ENCODE results near the gene AK4. TPM values are rescaled to one million over a fixed set of nuclear protein-coding genes. Genes with fewer than 3 reads are reported as not detected.

Gene AK4
- total and polyA plus RNA-seq, 2 of the 8 experiments (the other 6 are each of a cell fraction or from before 2014, with no cell fraction given), result 64.5 to 175 TPM

DNA sequence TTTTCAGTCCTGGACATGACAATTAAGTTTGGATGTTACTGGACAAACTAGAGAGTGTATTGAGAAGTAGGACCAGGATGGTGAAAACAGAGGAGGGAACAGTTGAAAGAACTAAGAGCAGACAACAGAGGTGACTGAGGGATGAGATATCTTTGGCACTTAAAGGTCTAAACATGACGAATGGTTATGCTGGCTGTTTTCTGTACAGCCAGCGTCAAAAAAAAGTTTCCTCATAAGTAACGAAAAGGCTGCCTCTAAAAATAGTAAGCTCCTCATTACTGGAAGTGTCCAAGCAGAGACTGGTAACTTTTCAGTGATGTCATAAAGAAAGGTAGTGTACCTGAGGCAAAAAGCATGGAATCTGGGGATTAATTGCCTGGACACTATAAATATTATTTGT is 35.2 kb upstream of the AK4 start:
- H3K23me2 ChIP-seq (ENCODE audit: low read depth, low read length), result 0 out of 2 replicates have a peak, but pooled peaks cover 1% of the 10 kb centered on the region
- H3K56ac ChIP-seq (replicated peaks; ENCODE audit: insufficient read length, low read depth, low read length), result no peak overlapping the region
- H4K5ac ChIP-seq (ENCODE audit: insufficient read length, low read depth, low read length), result no peak overlapping the region
- H2BK120ac ChIP-seq (replicated peaks; ENCODE audit: low read depth, low read length), result no peak overlapping the region
- H3K79me2 ChIP-seq (ENCODE audit: control insufficient read depth in 1 of 2, insufficient read depth in 2 of 2, low read length in 2 of 2), result no peaks in the 10 kb centered on the region
- no peak overlapping the region for H3K4me3 ChIP-seq (ENCODE audit: extremely low read depth in 1 of 4, insufficient read depth in 2 of 4, low read depth in 3 of 4, low read length in 4 of 4)
- no peak for TF ChIP-seq PHF8 (conservative IDR thresholded peaks at IDR 0.05; ENCODE audit: low read depth, low read length)
- no peak overlapping the region for H4K91ac ChIP-seq (replicated peaks; ENCODE audit: insufficient read length, low read length)
- no peak overlapping the region for H3K23ac ChIP-seq (ENCODE audit: insufficient read length)
- no peak overlapping the region for H2AFZ ChIP-seq (ENCODE audit: low read length)
- H4K8ac ChIP-seq (ENCODE audit: extremely low read depth, insufficient read depth, low read length), result no peak overlapping the region
- ChIA-PET POLR2A (ENCODE audit: partially characterized antibody) (no interaction called here), CTCF (ENCODE audit: partially characterized antibody) (no interaction called here)
- no peaks in the 10 kb centered on the region for H3K4me1 ChIP-seq (replicated peaks in 1 of 4; ENCODE audit: control insufficient read depth in 3 of 4, insufficient read depth in 4 of 4, low read length in 3 of 4)
- no peak overlapping the region for H3K4ac ChIP-seq (replicated peaks; ENCODE audit: insufficient read length, low read depth, low read length)
- H3K14ac ChIP-seq (ENCODE audit: insufficient read length), result no peak overlapping the region
- FAIRE-seq (no peak), DNase-seq (ENCODE audit: low read depth in 1 of 2, low spot score in 2 of 2) (no peak)
- H3K27me3 ChIP-seq (replicated peaks in 1 of 4; ENCODE audit: control insufficient read depth in 3 of 4, extremely low read depth in 1 of 4, insufficient read depth in 3 of 4, low read length in 3 of 4), result no peaks in the 10 kb centered on the region
- no peak overlapping the region for H2BK12ac ChIP-seq (ENCODE audit: low read depth, low read length)
- no peak overlapping the region for H3K4me2 ChIP-seq (ENCODE audit: insufficient read depth in 1 of 2, low read depth in 2 of 2, low read length in 2 of 2)
- no peaks in the 10 kb centered on the region for H3K36me3 ChIP-seq (ENCODE audit: control insufficient read depth in 2 of 4, insufficient read depth in 4 of 4, low read length in 3 of 4)
- H2BK20ac ChIP-seq (ENCODE audit: low read length), result no peak overlapping the region
- H3K9ac ChIP-seq (replicated peaks in 1 of 4; ENCODE audit: extremely low read depth in 1 of 4, low read depth in 3 of 4, low read length in 3 of 4), result no peak overlapping the region
- WGBS, 2 experiments (ENCODE audit: extremely low coverage in 1 of 2, insufficient coverage in 1 of 2, insufficient read length in 1 of 2, insufficient replicate concordance in 2 of 2, low coverage in 1 of 2, low lambda C conversion rate in 2 of 2, missing lambda C conversion rate in 1 of 2), result 94% methylated on average over 3 of the region's 3 CpGs; no CpG with 5 or more reads in 1 of the 2 experiments
- no peaks in the 10 kb centered on the region for H3K79me1 ChIP-seq (ENCODE audit: low read depth, low read length)
- H4K20me1 ChIP-seq (replicated peaks in 1 of 2; ENCODE audit: control insufficient read depth in 1 of 2, insufficient read depth in 2 of 2, low read length in 2 of 2), result no peaks in the 10 kb centered on the region
- H3K9me3 ChIP-seq (ENCODE audit: insufficient read depth in 2 of 2, low read depth in 1 of 2, low read length in 1 of 2), result no peaks in the 10 kb centered on the region
- no peak overlapping the region for H3K27ac ChIP-seq (ENCODE audit: low read depth, low read length)
- H2BK15ac ChIP-seq (ENCODE audit: low read length), result no peak overlapping the region
- H2BK5ac ChIP-seq (ENCODE audit: low read depth, low read length), result no peak overlapping the region
- no peak overlapping the region for H2AK5ac ChIP-seq (ENCODE audit: low read depth, low read length)
- H3K18ac ChIP-seq (ENCODE audit: extremely low read depth, low read length), result no peak overlapping the region

Measured in H1 (cell line).